IMR-90 (cell line): ENCODE measurements around the gene RASSF9. TPM values are rescaled to one million over a fixed set of nuclear protein-coding genes. Genes with fewer than 3 reads are reported as not detected.

Experiments used
- ATAC-seq: fragments of 200-7000 bp; cut with Tn5 transposase; 2 replicates; pipeline ENCODE4 v1.9.1; 2020; ENCODE audit warnings: low read depth, mild to moderate bottlenecking, moderate library complexity
- BruUV-seq: library from RNA; stranded (reverse); fragments of 400-500 nt; replicated peaks from 2 replicates; lab custom pipeline; 2021; lab: Mats Ljungman, UMichigan
- CTCF ChIA-PET: fragments of 300-600 bp; formaldehyde crosslinking; extraction: SDS; loops from one replicate; lab custom pipeline; 2021; ENCODE audit warnings: antibody characterized with exemption; lab: Yijun Ruan, JAX
- POLR2A ChIA-PET: fragments of 300-600 bp; sonication (Branson Sonifier 250); formaldehyde crosslinking; loops from one replicate; lab custom pipeline; 2022; ENCODE audit warnings: antibody characterized with exemption; ENCODE audit not compliant: unreplicated experiment; lab: Charles Lee
- DNase-seq: peaks from one replicate; pipeline ENCODE4 v3.0.0; 2013
- H2AFZ ChIP-seq: replicated peaks from 2 replicates; pipeline ENCODE3; 2013; ENCODE audit warnings: low read length, mild to moderate bottlenecking; ENCODE audit not compliant: poor library complexity
- H2AK5ac ChIP-seq: 2 replicates; pipeline ENCODE4 v1.6.1; 2013; ENCODE audit warnings: low read depth, low read length, inconsistent platforms
- H2AK9ac ChIP-seq: replicated peaks from 2 replicates; pipeline ENCODE3; 2013; ENCODE audit warnings: mild to moderate bottlenecking, low read depth, low read length, moderate library complexity; ENCODE audit not compliant: poor library complexity
- H2BK120ac ChIP-seq: 2 replicates; pipeline ENCODE4 v1.6.1; 2013; ENCODE audit warnings: low read depth, low read length, inconsistent platforms
- H2BK15ac ChIP-seq: 3 replicates; pipeline ENCODE4 v1.6.1; 2013; ENCODE audit warnings: low read depth, low read length, inconsistent platforms
- H2BK20ac ChIP-seq: 2 replicates; pipeline ENCODE4 v1.6.1; 2013; ENCODE audit warnings: low read depth, mild to moderate bottlenecking, inconsistent platforms, low read length, moderate library complexity
- H2BK5ac ChIP-seq: 2 replicates; pipeline ENCODE4 v1.6.1; 2013; ENCODE audit warnings: mild to moderate bottlenecking, low read depth, low read length, inconsistent platforms; ENCODE audit not compliant: poor library complexity, severe bottlenecking
- H3K14ac ChIP-seq: replicated peaks from 2 replicates; pipeline ENCODE4 v1.6.1; 2013; ENCODE audit warnings: low read depth, low read length, inconsistent platforms
- H3K18ac ChIP-seq: 2 replicates; pipeline ENCODE4 v1.6.1; 2013; ENCODE audit warnings: low read depth, low read length, control low read depth
- H3K23ac ChIP-seq: 2 replicates; pipeline ENCODE4 v1.6.1; 2013; ENCODE audit warnings: low read depth, low read length, inconsistent platforms
- H3K27ac ChIP-seq: 2 replicates; pipeline ENCODE4 v1.5.1; 2013; ENCODE audit warnings: mild to moderate bottlenecking, control low read depth, low read length; ENCODE audit not compliant: insufficient read depth
- H3K27me3 ChIP-seq: 2 replicates; pipeline ENCODE4 v1.6.1; 2013; ENCODE audit warnings: low read length; ENCODE audit not compliant: control insufficient read depth, insufficient read depth
- H3K36me3 ChIP-seq: 2 replicates; pipeline ENCODE4 v1.6.1; 2013; ENCODE audit warnings: low read length, mixed read lengths; ENCODE audit not compliant: control insufficient read depth, insufficient read depth
- H3K4ac ChIP-seq: 2 replicates; pipeline ENCODE4 v1.6.1; 2013; ENCODE audit warnings: low read depth, low read length, inconsistent platforms
- H3K4me1 ChIP-seq: 2 replicates; pipeline ENCODE4 v1.6.1; 2013; ENCODE audit warnings: low read length, mixed read lengths; ENCODE audit not compliant: control insufficient read depth, insufficient read depth
- H3K4me2 ChIP-seq: 2 replicates; pipeline ENCODE4 v1.6.1; 2013; ENCODE audit warnings: low read depth, mild to moderate bottlenecking, control low read depth, low read length, moderate library complexity
- H3K4me3 ChIP-seq: 2 replicates; pipeline ENCODE4 v1.5.1; 2013; ENCODE audit warnings: low read depth, mild to moderate bottlenecking, control low read depth, low read length, moderate library complexity; ENCODE audit not compliant: insufficient read depth
- H3K56ac ChIP-seq: 2 replicates; pipeline ENCODE4 v1.6.1; 2013; ENCODE audit warnings: low read length, inconsistent platforms; ENCODE audit not compliant: insufficient read depth; ENCODE audit errors: extremely low read depth
- H3K79me1 ChIP-seq, 2 experiments: 2 replicates each; pipeline ENCODE4 v1.6.1; 2013; ENCODE audit warnings: low read length in 2 of 2, inconsistent platforms in 1 of 2, low read depth in 1 of 2
- H3K9ac ChIP-seq: 2 replicates; pipeline ENCODE4 v1.6.1; 2013; ENCODE audit warnings: low read depth, low read length, control low read depth
- H3K9me1 ChIP-seq: 2 replicates; pipeline ENCODE4 v1.6.1; 2013; ENCODE audit warnings: low read length, inconsistent platforms; ENCODE audit not compliant: insufficient read depth
- H3K9me3 ChIP-seq: 2 replicates; pipeline ENCODE4 v1.6.1; 2013; ENCODE audit warnings: low read length; ENCODE audit not compliant: control insufficient read depth, insufficient read depth
- H4K20me1 ChIP-seq: 2 replicates; pipeline ENCODE4 v1.6.1; 2013; ENCODE audit warnings: low read length, inconsistent platforms; ENCODE audit not compliant: insufficient read depth
- H4K5ac ChIP-seq: 2 replicates; pipeline ENCODE4 v1.6.1; 2013; ENCODE audit warnings: mild to moderate bottlenecking, low read depth, low read length, control low read depth
- H4K8ac ChIP-seq, 2 experiments: 2 replicates each; pipeline ENCODE4 v1.6.1; 2013; ENCODE audit warnings: low read depth in 2 of 2, low read length in 2 of 2, control low read depth in 1 of 2, inconsistent platforms in 1 of 2
- H4K91ac ChIP-seq: 2 replicates; pipeline ENCODE4 v1.6.1; 2013; ENCODE audit warnings: low read depth, low read length, inconsistent platforms; ENCODE audit not compliant: insufficient read depth
- BHLHE40 ChIP-seq: fragments of 150-350 bp; IDR thresholded peaks from 2 replicates; pipeline ENCODE4 v1.6.1; 2016; ENCODE audit warnings: mild to moderate bottlenecking, low read depth, low read length
- CEBPB ChIP-seq: IDR thresholded peaks from 2 replicates; pipeline ENCODE4 v1.6.1; 2012; ENCODE audit warnings: low read depth, low read length, improper control_type of control experiment
- CHD1 ChIP-seq: IDR thresholded peaks from 2 replicates; pipeline ENCODE4 v1.6.1; 2012; ENCODE audit warnings: low read depth, low read length, improper control_type of control experiment
- CTCF ChIP-seq: conservative IDR thresholded peaks from 2 replicates; pipeline ENCODE4 v1.5.1; 2012; ENCODE audit warnings: mild to moderate bottlenecking, low read depth, low read length, improper control_type of control experiment
- ELK1 ChIP-seq: fragments of 150-350 bp; IDR thresholded peaks from 2 replicates; pipeline ENCODE4 v1.6.1; 2016; ENCODE audit warnings: low read depth, mild to moderate bottlenecking, low read length, moderate library complexity, borderline replicate concordance
- FOS ChIP-seq: fragments of 150-350 bp; IDR thresholded peaks from 2 replicates; pipeline ENCODE4 v1.6.1; 2016; ENCODE audit warnings: low read depth, low read length
- MAFK ChIP-seq: IDR thresholded peaks from 2 replicates; pipeline ENCODE4 v1.6.1; 2012; ENCODE audit warnings: low read depth, low read length, improper control_type of control experiment
- MAZ ChIP-seq: IDR thresholded peaks from 2 replicates; pipeline ENCODE4 v1.6.1; 2012; ENCODE audit warnings: low read depth, mild to moderate bottlenecking, low read length, improper control_type of control experiment, moderate library complexity, borderline replicate concordance
- MXI1 ChIP-seq: IDR thresholded peaks from 2 replicates; pipeline ENCODE4 v1.6.1; 2012; ENCODE audit warnings: low read depth, mild to moderate bottlenecking, low read length, moderate library complexity, borderline replicate concordance
- NFE2L2 ChIP-seq: fragments of 150-350 bp; IDR thresholded peaks from 2 replicates; pipeline ENCODE4 v1.6.1; 2016; ENCODE audit warnings: low read depth, mild to moderate bottlenecking, low read length
- POLR2A ChIP-seq: IDR thresholded peaks from 2 replicates; pipeline ENCODE4 v1.6.1; 2012; ENCODE audit warnings: mild to moderate bottlenecking, low read depth, low read length
- RAD21 ChIP-seq: IDR thresholded peaks from 2 replicates; pipeline ENCODE4 v1.6.1; 2012; ENCODE audit warnings: low read length, improper control_type of control experiment
- RCOR1 ChIP-seq: IDR thresholded peaks from 2 replicates; pipeline ENCODE4 v1.6.1; 2012; ENCODE audit warnings: mild to moderate bottlenecking, low read length, improper control_type of control experiment; ENCODE audit not compliant: insufficient replicate concordance
- SMC3 ChIP-seq: fragments of 150-350 bp; IDR thresholded peaks from 2 replicates; pipeline ENCODE4 v1.6.1; 2016; ENCODE audit warnings: low read depth, mild to moderate bottlenecking, antibody characterized with exemption, low read length, moderate library complexity
- USF2 ChIP-seq: fragments of 150-350 bp; IDR thresholded peaks from 2 replicates; pipeline ENCODE4 v1.6.1; 2017; ENCODE audit warnings: mild to moderate bottlenecking, antibody characterized with exemption, low read length, low read depth
- dilution Hi-C: fragments of 300-500 bp; cut with HindIII; formaldehyde crosslinking; loops from one replicate; pipeline ENCODE4 v1.14.3; 2018; ENCODE audit warnings: low sequenced_read_pairs; ENCODE audit not compliant: unreplicated experiment
- in situ Hi-C: fragments of 300-500 bp; cut with MboI; formaldehyde crosslinking; loops from 3 replicates; pipeline ENCODE4 v1.14.3; 2019; ENCODE audit warnings: low sequenced_read_pairs, inconsistent platforms, mixed read lengths
- intact Hi-C: fragments of 100-400 bp; cut with micrococcal nuclease; formaldehyde crosslinking; loops from 2 replicates; pipeline ENCODE4 v1.10.0; 2022
- polyA plus RNA-seq, 3 experiments: library from polyadenylated mRNA; depleted of rRNA; stranded (reverse); fragments of >200 nt; gene quantifications; 2 replicates each; pipeline ENCODE4 v1.2.3, GENCODE V29; 2012; ENCODE audit warnings: low replicate concordance in 1 of 3
- total RNA-seq: library from RNA; depleted of rRNA; stranded (reverse); fragments of >200 nt; gene quantifications from 2 replicates; pipeline ENCODE4 v1.2.3, GENCODE V29; 2012

Gene RASSF9
- total and polyA plus RNA-seq, 2 of the 4 experiments (the other 2 are of a cell fraction), result 0.09 to 0.18 TPM

GRCh38 chr12:85820101-85820500, 16.1 kb downstream of the RASSF9 start:
- no peaks in the 10 kb centered on the region for H3K4me1 ChIP-seq
- no peak overlapping the region for H3K56ac ChIP-seq
- no peaks in the 10 kb centered on the region for H3K79me1 ChIP-seq
- no peak overlapping the region for H3K18ac ChIP-seq
- TF ChIP-seq MXI1 (no peak), CTCF (no peak), FOS (no peak), CEBPB (no peak), ELK1 (no peak), SMC3 (no peak), CHD1 (no peak), RAD21 (no peak), RCOR1 (no peak), POLR2A (no peak), USF2 (no peak), MAFK (no peak), NFE2L2 (no peak), MAZ (no peak), BHLHE40 (no peak)
- no peak overlapping the region for H3K4ac ChIP-seq
- no TSS peak for BruUV-seq
- H2BK5ac ChIP-seq, result no peak overlapping the region
- intact Hi-C loops (no loop called here), in situ Hi-C loops (no loop called here), dilution Hi-C loops (no loop called here)
- no peak overlapping the region for H2AK9ac ChIP-seq
- ChIA-PET CTCF (no interaction called here), POLR2A (no interaction called here)
- no peak overlapping the region for H3K4me2 ChIP-seq
- no peaks in the 10 kb centered on the region for H4K20me1 ChIP-seq
- no peak overlapping the region for H4K8ac ChIP-seq
- no peak overlapping the region for H2AFZ ChIP-seq
- no peak overlapping the region for H2BK15ac ChIP-seq
- no peaks in the 10 kb centered on the region for H3K36me3 ChIP-seq
- no peak overlapping the region for H2AK5ac ChIP-seq
- no peak overlapping the region for H4K5ac ChIP-seq
- no peak overlapping the region for H3K23ac ChIP-seq
- H2BK120ac ChIP-seq, result no peak overlapping the region
- DNase-seq (no peak), ATAC-seq (no peak)
- no peak overlapping the region for H4K91ac ChIP-seq
- no peak overlapping the region for H3K9ac ChIP-seq
- H3K9me3 ChIP-seq, result no peaks in the 10 kb centered on the region
- no peaks in the 10 kb centered on the region for H3K9me1 ChIP-seq
- H3K4me3 ChIP-seq, result no peak overlapping the region
- no peak overlapping the region for H3K27ac ChIP-seq
- no peak overlapping the region for H3K14ac ChIP-seq
- H2BK20ac ChIP-seq, result no peak overlapping the region
- no peaks in the 10 kb centered on the region for H3K27me3 ChIP-seq
